ENCODE results near the gene SDK1. TPM values are rescaled to one million over a fixed set of nuclear protein-coding genes. Genes with fewer than 3 reads are reported as not detected.
"Not testable (repeated sequence)": the region's sequence is repeated elsewhere in the genome, so short reads cannot be mapped to it uniquely, and the experiment has no call there.

The SDK1 gene
- total RNA-seq, 2 experiments from 2014 or later, result 0.03 to 0.05 TPM

- DNase-seq, result no peak
- Mint-ChIP-seq H3K27ac (no peak overlapping the region), H3K27me3 (ENCODE audit: low read depth) (no peaks in the 10 kb centered on the region), H3K9me3 (ENCODE audit: insufficient read depth) (peaks cover 23% of the 10 kb centered on the region), H3K36me3 (ENCODE audit: low read depth) (no peaks in the 10 kb centered on the region), H3K4me3 (no peak overlapping the region), H3K4me1 (ENCODE audit: low read depth) (no peaks in the 10 kb centered on the region)
- no peak for ATAC-seq
- POLR2A ChIA-PET, result no interaction called here
- CTCF ChIA-PET, result no interaction called here
Measured at GRCh38 chr7:4249241-4249640, 948.2 kb downstream of the SDK1 start.

GRCh38 chr7:4255336-4255735 is 954.3 kb downstream of the SDK1 start:
- no peaks in the 10 kb centered on the region for H3K36me3 Mint-ChIP-seq (ENCODE audit: low read depth)
- no peak overlapping the region for H3K4me3 Mint-ChIP-seq
- ATAC-seq (no peak), DNase-seq (no peak)
- ChIA-PET CTCF (no interaction called here), POLR2A (no interaction called here)
- H3K27me3 Mint-ChIP-seq (ENCODE audit: low read depth), result no peaks in the 10 kb centered on the region
- no peaks in the 10 kb centered on the region for H3K4me1 Mint-ChIP-seq (ENCODE audit: low read depth)
- no peak overlapping the region for H3K27ac Mint-ChIP-seq
- peaks cover 15% of the 10 kb centered on the region for H3K9me3 Mint-ChIP-seq (ENCODE audit: insufficient read depth)

- ChIA-PET CTCF (no interaction called here), POLR2A (no interaction called here)
- Mint-ChIP-seq H3K27ac (no peak overlapping the region), H3K4me3 (no peak overlapping the region), H3K4me1 (ENCODE audit: low read depth) (no peaks in the 10 kb centered on the region), H3K27me3 (ENCODE audit: low read depth) (no peaks in the 10 kb centered on the region), H3K9me3 (ENCODE audit: insufficient read depth) (peaks cover 9% of the 10 kb centered on the region), H3K36me3 (ENCODE audit: low read depth) (no peaks in the 10 kb centered on the region)
- DNase-seq (no peak), ATAC-seq (no peak)
Measured at GRCh38 chr7:4256286-4256685, 955.2 kb downstream of the SDK1 start.

GRCh38 chr7:4257146-4258111 is 956.4 kb downstream of the SDK1 start:
- H3K9me3 Mint-ChIP-seq (ENCODE audit: insufficient read depth), result peaks cover 3% of the 10 kb centered on the region
- no peak overlapping the region for H3K4me3 Mint-ChIP-seq
- no peak overlapping the region for H3K27ac Mint-ChIP-seq
- no peaks in the 10 kb centered on the region for H3K27me3 Mint-ChIP-seq (ENCODE audit: low read depth)
- CTCF ChIA-PET, result no interaction called here
- no peak for ATAC-seq
- POLR2A ChIA-PET, result no interaction called here
- H3K36me3 Mint-ChIP-seq (ENCODE audit: low read depth), result no peaks in the 10 kb centered on the region
- DNase-seq, result no peak
- no peaks in the 10 kb centered on the region for H3K4me1 Mint-ChIP-seq (ENCODE audit: low read depth)

GRCh38 chr7:4260116-4260515 is 959.1 kb downstream of the SDK1 start:
- POLR2A ChIA-PET, result interaction anchor here (0.7 kb wide), 1 partner anchor 587 kb away, joined by 3 read pairs; no protein-coding TSS in a partner anchor
- DNase-seq; H3K9me3 Mint-ChIP-seq (ENCODE audit: insufficient read depth); H3K4me1 Mint-ChIP-seq (ENCODE audit: low read depth); H3K27me3 Mint-ChIP-seq (ENCODE audit: low read depth); ATAC-seq; CTCF ChIA-PET; H3K36me3 Mint-ChIP-seq (ENCODE audit: low read depth); H3K4me3 Mint-ChIP-seq; H3K27ac Mint-ChIP-seq: not testable (repeated sequence)

- Mint-ChIP-seq H3K36me3 (ENCODE audit: low read depth) (no peaks in the 10 kb centered on the region), H3K27ac (no peak overlapping the region), H3K27me3 (ENCODE audit: low read depth) (no peaks in the 10 kb centered on the region), H3K4me1 (ENCODE audit: low read depth) (no peaks in the 10 kb centered on the region), H3K4me3 (no peak overlapping the region), H3K9me3 (ENCODE audit: insufficient read depth) (no peaks in the 10 kb centered on the region)
- no peak for DNase-seq
- ChIA-PET POLR2A (interaction anchor here (0.6 to 0.7 kb wide), 2 partner anchors 380 to 588 kb away, joined by 3 read pairs; no protein-coding TSS in a partner anchor), CTCF (no interaction called here)
- ATAC-seq, result no peak
Measured at GRCh38 chr7:4260867-4261600, 960.0 kb downstream of the SDK1 start.

DNA sequence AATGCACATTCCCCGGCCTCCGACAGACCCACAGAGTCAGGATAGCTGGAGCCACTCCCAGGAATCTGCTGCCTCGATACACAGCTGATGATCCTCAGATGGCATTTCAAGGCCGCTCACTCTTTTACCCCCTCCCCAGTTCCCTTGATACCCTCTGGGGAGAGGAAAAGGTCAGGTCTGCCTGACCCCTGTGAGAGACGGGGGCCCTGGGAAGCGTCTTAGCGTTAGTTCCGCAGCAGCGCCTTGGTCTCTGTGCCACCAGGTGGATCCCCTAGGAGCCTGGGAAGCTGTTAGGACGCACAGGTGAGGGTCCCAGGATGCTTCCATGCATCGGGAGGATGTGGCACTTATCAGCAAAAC is 960.5 kb downstream of the SDK1 start:
- Mint-ChIP-seq H3K36me3 (ENCODE audit: low read depth) (no peaks in the 10 kb centered on the region), H3K4me3 (no peak overlapping the region), H3K27me3 (ENCODE audit: low read depth) (no peaks in the 10 kb centered on the region), H3K27ac (no peak overlapping the region), H3K9me3 (ENCODE audit: insufficient read depth) (no peaks in the 10 kb centered on the region), H3K4me1 (ENCODE audit: low read depth) (no peaks in the 10 kb centered on the region)
- ATAC-seq, result no peak
- ChIA-PET CTCF (no interaction called here), POLR2A (interaction anchor here (0.6 kb wide), 1 partner anchor 379 kb away, joined by 3 read pairs; no protein-coding TSS in a partner anchor)
- no peak for DNase-seq

DNA sequence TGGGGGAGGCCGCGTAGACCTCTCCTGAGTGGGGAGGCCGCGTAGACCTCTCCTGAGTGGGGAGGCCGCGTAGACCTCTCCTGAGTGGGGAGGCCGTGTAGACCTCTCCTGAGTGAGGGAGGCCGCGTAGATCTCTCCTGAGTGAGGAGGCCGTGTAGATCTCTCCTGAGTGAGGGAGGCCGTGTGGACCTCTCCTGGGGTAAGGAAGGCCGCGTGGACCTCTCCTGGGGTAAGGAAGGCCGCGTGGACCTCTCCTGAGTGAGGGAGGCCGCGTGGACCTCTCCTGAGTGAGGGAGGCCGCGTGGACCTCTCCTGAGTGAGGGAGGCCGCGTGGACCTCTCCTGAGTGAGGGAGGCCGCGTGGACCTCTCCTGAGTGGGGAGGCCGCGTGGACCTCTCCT is 963.2 kb downstream of the SDK1 start:
- H3K4me3 Mint-ChIP-seq, POLR2A ChIA-PET: not testable (repeated sequence)

DNA sequence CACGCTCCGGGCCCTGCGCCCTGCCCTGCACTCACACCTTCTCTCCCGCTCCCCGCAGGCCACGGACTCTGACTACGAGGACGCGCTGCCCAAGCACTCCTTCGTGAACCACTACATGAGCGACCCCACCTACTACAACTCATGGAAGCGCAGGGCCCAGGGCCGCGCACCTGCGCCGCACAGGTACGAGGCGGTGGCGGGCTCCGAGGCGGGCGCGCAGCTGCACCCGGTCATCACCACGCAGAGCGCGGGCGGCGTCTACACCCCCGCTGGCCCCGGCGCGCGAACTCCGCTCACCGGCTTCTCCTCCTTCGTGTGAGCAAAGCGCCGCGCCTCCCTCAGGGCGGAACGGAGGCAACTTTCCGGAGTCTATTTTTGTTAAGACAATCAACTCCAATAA is 964.0 kb downstream of the SDK1 start:
- DNase-seq (no peak), ATAC-seq (no peak)
- POLR2A ChIA-PET, result no interaction called here
- H3K9me3 Mint-ChIP-seq (ENCODE audit: insufficient read depth), result no peaks in the 10 kb centered on the region
- no peaks in the 10 kb centered on the region for H3K36me3 Mint-ChIP-seq (ENCODE audit: low read depth)
- H3K27ac Mint-ChIP-seq, result no peak overlapping the region
- H3K27me3 Mint-ChIP-seq (ENCODE audit: low read depth), result no peaks in the 10 kb centered on the region
- CTCF ChIA-PET, result no interaction called here
- H3K4me1 Mint-ChIP-seq (ENCODE audit: low read depth), result no peaks in the 10 kb centered on the region
- no peak overlapping the region for H3K4me3 Mint-ChIP-seq

More for the DNA sequence above, 963.2 kb downstream of the SDK1 start:
- DNase-seq; CTCF ChIA-PET; H3K27ac Mint-ChIP-seq; H3K27me3 Mint-ChIP-seq (ENCODE audit: low read depth); H3K4me1 Mint-ChIP-seq (ENCODE audit: low read depth); H3K9me3 Mint-ChIP-seq (ENCODE audit: insufficient read depth); H3K36me3 Mint-ChIP-seq (ENCODE audit: low read depth); ATAC-seq: not testable (repeated sequence)

- H3K27me3 Mint-ChIP-seq (ENCODE audit: low read depth), result no peaks in the 10 kb centered on the region
- ChIA-PET POLR2A (no interaction called here), CTCF (no interaction called here)
- no peak overlapping the region for H3K27ac Mint-ChIP-seq
- H3K4me3 Mint-ChIP-seq, result no peak overlapping the region
- H3K9me3 Mint-ChIP-seq (ENCODE audit: insufficient read depth), result no peaks in the 10 kb centered on the region
- ATAC-seq (no peak), DNase-seq (no peak)
- no peaks in the 10 kb centered on the region for H3K36me3 Mint-ChIP-seq (ENCODE audit: low read depth)
- H3K4me1 Mint-ChIP-seq (ENCODE audit: low read depth), result no peaks in the 10 kb centered on the region
Measured at GRCh38 chr7:4265676-4266075, 964.6 kb downstream of the SDK1 start.

DNA sequence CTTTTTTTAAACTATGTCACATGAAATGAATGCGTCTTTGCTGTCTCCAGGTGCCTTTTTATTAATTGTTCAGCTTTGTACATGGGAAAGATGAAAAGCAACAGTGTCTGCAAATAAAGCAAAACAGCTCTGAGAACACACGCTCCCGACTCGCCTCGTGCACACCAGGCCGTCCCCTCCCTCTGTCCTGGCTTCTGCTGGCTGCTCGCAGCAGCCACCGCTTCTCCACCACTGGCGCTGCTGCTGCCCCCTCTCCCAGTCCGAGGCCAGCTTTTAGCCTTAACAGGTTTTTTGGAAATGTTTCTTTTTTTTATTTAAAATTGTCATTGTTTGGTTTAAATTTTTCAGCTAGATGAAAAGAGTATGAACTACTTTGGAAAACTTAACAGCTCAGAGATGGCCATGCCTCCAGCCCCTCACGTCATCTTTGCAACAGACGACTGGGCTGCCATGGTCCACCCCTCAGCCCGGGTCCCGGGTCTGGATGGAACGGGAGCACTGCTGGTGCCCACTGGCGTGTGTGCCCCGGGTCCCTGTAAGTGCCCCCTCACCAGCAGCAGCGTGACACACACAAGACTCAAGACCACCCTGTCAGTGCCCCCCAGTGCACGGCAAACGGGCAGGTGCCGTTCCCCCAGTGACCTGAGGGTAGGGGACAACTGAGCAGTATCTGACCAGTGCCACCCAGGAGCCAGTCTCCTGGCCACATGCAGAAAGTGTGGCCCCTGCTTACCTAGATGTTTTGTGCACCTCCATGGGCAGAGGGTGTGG is 965.4 kb downstream of the SDK1 start:
- POLR2A ChIA-PET, result no interaction called here
- Mint-ChIP-seq H3K36me3 (ENCODE audit: low read depth) (no peaks in the 10 kb centered on the region), H3K4me3 (no peak overlapping the region), H3K27ac (no peak overlapping the region), H3K27me3 (ENCODE audit: low read depth) (no peaks in the 10 kb centered on the region), H3K9me3 (ENCODE audit: insufficient read depth) (no peaks in the 10 kb centered on the region), H3K4me1 (ENCODE audit: low read depth) (no peaks in the 10 kb centered on the region)
- DNase-seq (no peak), ATAC-seq (no peak)
- CTCF ChIA-PET, result no interaction called here

All from activated CD8-positive, alpha-beta T cell treated with anti-CD3 and anti-CD28 coated beads, Interleukin-2, amount 10 ng/mL, durations not matched to agents 7 days and 5 days (primary cell).